K562 (cell line): Measurements from ENCODE around the gene DYNLT4. TPM values are rescaled to one million over a fixed set of nuclear protein-coding genes. Genes with fewer than 3 reads are reported as not detected.

ENCODE experiments used
- BMI1 ChIP-seq: fragments of 150-350 bp; IDR thresholded peaks from 2 replicates; pipeline ENCODE4 v1.6.1; 2014; ENCODE audit warnings: low read length
- CREB1 ChIP-seq, 2 experiments: sonication (generic) in 1 of 2; formaldehyde crosslinking in 1 of 2; IDR thresholded peaks; 2 replicates each; pipeline versions ENCODE4 v1.6.1 to v1.8.0; 2012 to 2022; ENCODE audit warnings: inconsistent platforms in 1 of 2, mild to moderate bottlenecking in 1 of 2, missing genetic modification reagents in 1 of 2, moderate library complexity in 1 of 2
- EHMT2 ChIP-seq: fragments of 450-650 bp; IDR thresholded peaks from 2 replicates; pipeline ENCODE4 v1.6.1; 2018; ENCODE audit warnings: antibody characterized with exemption
- FOXK1 ChIP-seq: sonication (generic); formaldehyde crosslinking; IDR thresholded peaks from 2 replicates; pipeline ENCODE4 v1.8.0; 2022; ENCODE audit warnings: missing genetic modification reagents, mild to moderate bottlenecking, borderline replicate concordance
- HDAC3 ChIP-seq: fragments of 450-650 bp; IDR thresholded peaks from 2 replicates; pipeline ENCODE4 v1.6.1; 2018; ENCODE audit warnings: borderline replicate concordance, mild to moderate bottlenecking, moderate library complexity; ENCODE audit not compliant: partially characterized antibody
- HMGN3 ChIP-seq: IDR thresholded peaks from 2 replicates; pipeline ENCODE4 v1.6.1; 2011; ENCODE audit warnings: borderline replicate concordance, low read depth, mild to moderate bottlenecking, mixed read lengths, low read length; ENCODE audit not compliant: insufficient read length; ENCODE audit errors: extremely low read depth
- MEF2A ChIP-seq: IDR thresholded peaks from 2 replicates; pipeline ENCODE4 v1.6.1; 2011; ENCODE audit warnings: low read depth, mild to moderate bottlenecking, low read length, moderate library complexity; ENCODE audit not compliant: control insufficient read depth
- MYNN ChIP-seq, 2 experiments: sonication (generic); formaldehyde crosslinking in 1 of 2; IDR thresholded peaks; 2 replicates each; pipeline versions ENCODE4 v1.5.0 to v1.6.1; 2016 to 2020; ENCODE audit warnings: antibody characterized with exemption in 1 of 2, missing genetic modification reagents in 1 of 2
- NR4A1 ChIP-seq, 2 experiments: fragments of 250-450 bp in 1 of 2; fragments of 450-650 bp in 1 of 2; sonication (Bioruptor Pico) in 1 of 2; IDR thresholded peaks; 2 replicates each; pipeline versions ENCODE4 v1.4.0 to v1.6.1; 2016 to 2020; ENCODE audit warnings: mild to moderate bottlenecking in 2 of 2, missing compliant biosample characterization in 1 of 2, missing genetic modification characterization in 1 of 2, moderate library complexity in 1 of 2
- PHF20 ChIP-seq: fragments of 450-650 bp; IDR thresholded peaks from 2 replicates; pipeline ENCODE4 v1.6.1; 2018; ENCODE audit not compliant: partially characterized antibody
- PRMT5 ChIP-seq: sonication (generic); formaldehyde crosslinking; IDR thresholded peaks from 2 replicates; pipeline ENCODE4 v1.5.0; 2020; ENCODE audit warnings: missing genetic modification reagents
- SAFB2 ChIP-seq: fragments of 200-400 bp; formaldehyde crosslinking; IDR thresholded peaks from 2 replicates; pipeline ENCODE4 v1.6.1; 2018; ENCODE audit warnings: borderline replicate concordance, low read length, low read depth, moderate library complexity; ENCODE audit not compliant: severe bottlenecking
- TBP ChIP-seq: optimal IDR thresholded peaks from 2 replicates; pipeline ENCODE3; 2011; ENCODE audit warnings: low read depth, low read length, improper control_type of control experiment
- TGIF2 ChIP-seq: sonication (generic); formaldehyde crosslinking; IDR thresholded peaks from 2 replicates; pipeline ENCODE4 v1.8.1; 2022; ENCODE audit warnings: mild to moderate bottlenecking, missing genetic modification reagents, moderate library complexity
- ZNF175 ChIP-seq: fragments of 200-800 bp; sonication (Bioruptor generic); IDR thresholded peaks from 2 replicates; pipeline ENCODE4 v1.6.1; 2016; ENCODE audit warnings: low read depth, mild to moderate bottlenecking, missing genetic modification characterization, missing compliant biosample characterization
- polyA plus RNA-seq, 8 experiments: library from polyadenylated mRNA; depleted of rRNA in 4 of 8; stranded (reverse) in 5 of 8; unstranded in 3 of 8; fragments of >200 nt; fragmentation: Nextera tagmentation in 2 of 8; fragmentation: Illumina TruSeq in 1 of 8; extraction: Ambion mirVana in 2 of 8; extraction: Trizol in 1 of 8; gene quantifications; 2 replicates each; pipeline versions ENCODE4 v1.2.1 to v1.2.3, GENCODE V29; 2011 to 2014; ENCODE audit warnings: inconsistent platforms in 1 of 8, missing spikeins in 1 of 8
- total RNA-seq, 7 experiments: library from RNA; depleted of rRNA in 6 of 7; stranded (reverse); fragments of >200 nt in 6 of 7; fragmentation: Illumina TruSeq in 2 of 7; extraction: Trizol in 2 of 7; gene quantifications; 2 replicates each; pipeline versions ENCODE4 v1.2.1 to v1.2.3, GENCODE V29; 2011 to 2021; ENCODE audit warnings: low replicate concordance in 1 of 7
- TF ChIP-seq, protein P1 (sequence below): sonication (generic); formaldehyde crosslinking; IDR thresholded peaks from 2 replicates; pipeline ENCODE4 v1.8.1; 2023; ENCODE audit warnings: mild to moderate bottlenecking, missing genetic modification reagents
- TF ChIP-seq, protein P2 (sequence below): IDR thresholded peaks from 2 replicates; pipeline ENCODE4 v1.6.1; 2016; ENCODE audit warnings: missing genetic modification characterization, missing compliant biosample characterization
- TF ChIP-seq, protein P3 (sequence below): sonication (generic); formaldehyde crosslinking; IDR thresholded peaks from 2 replicates; pipeline ENCODE4 v1.8.0; 2022; ENCODE audit warnings: mild to moderate bottlenecking, missing genetic modification reagents
- TF ChIP-seq, protein P4 (sequence below): fragments of 450-650 bp; IDR thresholded peaks from 2 replicates; pipeline ENCODE4 v1.6.1; 2017; ENCODE audit warnings: antibody characterized with exemption
- TF ChIP-seq, protein P5 (sequence below): fragments of 450-650 bp; IDR thresholded peaks from 2 replicates; pipeline ENCODE4 v1.6.1; 2014; ENCODE audit warnings: low read depth, mild to moderate bottlenecking, moderate library complexity, borderline replicate concordance

The DYNLT4 gene
- total and polyA plus RNA-seq, 9 of the 15 experiments (the other 6 are each of a cell fraction or from before 2014, with no cell fraction given), result 0.29 to 0.73 TPM; not detected in 7

DNA sequence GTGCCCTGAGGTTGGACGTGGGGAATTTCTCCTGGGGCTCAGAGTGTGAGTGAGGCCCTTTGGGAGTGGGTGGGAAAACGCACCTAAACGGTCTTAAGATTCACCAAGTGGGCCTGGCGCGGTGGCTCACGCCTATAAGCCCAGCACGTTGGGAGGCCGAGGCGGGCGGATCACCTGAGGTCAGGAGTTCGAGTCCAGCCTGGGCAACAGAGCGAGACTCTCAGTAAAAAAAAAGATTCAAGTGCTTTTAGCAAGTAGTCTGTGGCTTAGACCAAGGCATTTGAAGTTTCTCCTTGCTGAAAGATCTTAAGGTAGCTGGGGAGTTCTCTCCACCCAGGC lies 30.5 kb downstream of the DYNLT4 start (continued):
- TF ChIP-seq MYNN (IDR thresholded peaks at IDR 0.05) (no peak), MYNN (CRISPR knock-in tag; IDR thresholded peaks at IDR 0.05) (no peak), TBP (no peak), PRMT5 (CRISPR knock-in tag) (no peak), HDAC3 (no peak), NR4A1 (CRISPR knock-in tag; IDR thresholded peaks at IDR 0.05) (no peak), NR4A1 (tag; IDR thresholded peaks at IDR 0.05) (no peak), MEF2A (no peak), FOXK1 (0 out of 2 replicates have a peak, but pooled peaks have one; percentile 5), CREB1 (IDR thresholded peaks at IDR 0.05) (0 out of 2 replicates have a peak, but pooled peaks have one; percentile 13), CREB1 (CRISPR knock-in tag; IDR thresholded peaks at IDR 0.05) (no peak; the same call in 1 of the 2 replicates), ZNF175 (CRISPR knock-in tag) (no peak), HMGN3 (no peak), EHMT2 (no peak), BMI1 (no peak), PHF20 (no peak), SAFB2 (no peak), TGIF2 (no peak)
- TF ChIP-seq, protein P1, sequence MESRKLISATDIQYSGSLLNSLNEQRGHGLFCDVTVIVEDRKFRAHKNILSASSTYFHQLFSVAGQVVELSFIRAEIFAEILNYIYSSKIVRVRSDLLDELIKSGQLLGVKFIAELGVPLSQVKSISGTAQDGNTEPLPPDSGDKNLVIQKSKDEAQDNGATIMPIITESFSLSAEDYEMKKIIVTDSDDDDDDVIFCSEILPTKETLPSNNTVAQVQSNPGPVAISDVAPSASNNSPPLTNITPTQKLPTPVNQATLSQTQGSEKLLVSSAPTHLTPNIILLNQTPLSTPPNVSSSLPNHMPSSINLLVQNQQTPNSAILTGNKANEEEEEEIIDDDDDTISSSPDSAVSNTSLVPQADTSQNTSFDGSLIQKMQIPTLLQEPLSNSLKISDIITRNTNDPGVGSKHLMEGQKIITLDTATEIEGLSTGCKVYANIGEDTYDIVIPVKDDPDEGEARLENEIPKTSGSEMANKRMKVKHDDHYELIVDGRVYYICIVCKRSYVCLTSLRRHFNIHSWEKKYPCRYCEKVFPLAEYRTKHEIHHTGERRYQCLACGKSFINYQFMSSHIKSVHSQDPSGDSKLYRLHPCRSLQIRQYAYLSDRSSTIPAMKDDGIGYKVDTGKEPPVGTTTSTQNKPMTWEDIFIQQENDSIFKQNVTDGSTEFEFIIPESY (CRISPR knock-in tag), result 0 out of 2 replicates have a peak, but pooled peaks have one; percentile 8
- TF ChIP-seq, protein P2, sequence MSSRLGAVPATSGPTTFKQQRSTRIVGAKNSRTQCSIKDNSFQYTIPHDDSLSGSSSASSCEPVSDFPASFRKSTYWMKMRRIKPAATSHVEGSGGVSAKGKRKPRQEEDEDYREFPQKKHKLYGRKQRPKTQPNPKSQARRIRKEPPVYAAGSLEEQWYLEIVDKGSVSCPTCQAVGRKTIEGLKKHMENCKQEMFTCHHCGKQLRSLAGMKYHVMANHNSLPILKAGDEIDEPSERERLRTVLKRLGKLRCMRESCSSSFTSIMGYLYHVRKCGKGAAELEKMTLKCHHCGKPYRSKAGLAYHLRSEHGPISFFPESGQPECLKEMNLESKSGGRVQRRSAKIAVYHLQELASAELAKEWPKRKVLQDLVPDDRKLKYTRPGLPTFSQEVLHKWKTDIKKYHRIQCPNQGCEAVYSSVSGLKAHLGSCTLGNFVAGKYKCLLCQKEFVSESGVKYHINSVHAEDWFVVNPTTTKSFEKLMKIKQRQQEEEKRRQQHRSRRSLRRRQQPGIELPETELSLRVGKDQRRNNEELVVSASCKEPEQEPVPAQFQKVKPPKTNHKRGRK, result no peak
- TF ChIP-seq, protein P3, sequence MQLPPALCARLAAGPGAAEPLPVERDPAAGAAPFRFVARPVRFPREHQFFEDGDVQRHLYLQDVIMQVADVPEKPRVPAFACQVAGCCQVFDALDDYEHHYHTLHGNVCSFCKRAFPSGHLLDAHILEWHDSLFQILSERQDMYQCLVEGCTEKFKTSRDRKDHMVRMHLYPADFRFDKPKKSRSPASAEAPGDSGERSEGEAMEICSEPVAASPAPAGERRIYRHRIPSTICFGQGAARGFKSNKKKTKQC, result 0 out of 2 replicates have a peak, but pooled peaks have one; percentile 43
- TF ChIP-seq, protein P4, sequence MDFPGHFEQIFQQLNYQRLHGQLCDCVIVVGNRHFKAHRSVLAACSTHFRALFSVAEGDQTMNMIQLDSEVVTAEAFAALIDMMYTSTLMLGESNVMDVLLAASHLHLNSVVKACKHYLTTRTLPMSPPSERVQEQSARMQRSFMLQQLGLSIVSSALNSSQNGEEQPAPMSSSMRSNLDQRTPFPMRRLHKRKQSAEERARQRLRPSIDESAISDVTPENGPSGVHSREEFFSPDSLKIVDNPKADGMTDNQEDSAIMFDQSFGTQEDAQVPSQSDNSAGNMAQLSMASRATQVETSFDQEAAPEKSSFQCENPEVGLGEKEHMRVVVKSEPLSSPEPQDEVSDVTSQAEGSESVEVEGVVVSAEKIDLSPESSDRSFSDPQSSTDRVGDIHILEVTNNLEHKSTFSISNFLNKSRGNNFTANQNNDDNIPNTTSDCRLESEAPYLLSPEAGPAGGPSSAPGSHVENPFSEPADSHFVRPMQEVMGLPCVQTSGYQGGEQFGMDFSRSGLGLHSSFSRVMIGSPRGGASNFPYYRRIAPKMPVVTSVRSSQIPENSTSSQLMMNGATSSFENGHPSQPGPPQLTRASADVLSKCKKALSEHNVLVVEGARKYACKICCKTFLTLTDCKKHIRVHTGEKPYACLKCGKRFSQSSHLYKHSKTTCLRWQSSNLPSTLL, result no peak
- TF ChIP-seq, protein P5, sequence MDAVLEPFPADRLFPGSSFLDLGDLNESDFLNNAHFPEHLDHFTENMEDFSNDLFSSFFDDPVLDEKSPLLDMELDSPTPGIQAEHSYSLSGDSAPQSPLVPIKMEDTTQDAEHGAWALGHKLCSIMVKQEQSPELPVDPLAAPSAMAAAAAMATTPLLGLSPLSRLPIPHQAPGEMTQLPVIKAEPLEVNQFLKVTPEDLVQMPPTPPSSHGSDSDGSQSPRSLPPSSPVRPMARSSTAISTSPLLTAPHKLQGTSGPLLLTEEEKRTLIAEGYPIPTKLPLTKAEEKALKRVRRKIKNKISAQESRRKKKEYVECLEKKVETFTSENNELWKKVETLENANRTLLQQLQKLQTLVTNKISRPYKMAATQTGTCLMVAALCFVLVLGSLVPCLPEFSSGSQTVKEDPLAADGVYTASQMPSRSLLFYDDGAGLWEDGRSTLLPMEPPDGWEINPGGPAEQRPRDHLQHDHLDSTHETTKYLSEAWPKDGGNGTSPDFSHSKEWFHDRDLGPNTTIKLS, result 0 out of 2 replicates have a peak, but pooled peaks have one; percentile 4
